Mucosa of stomach (tissue), 1 donor: ENCODE measurements around the gene CLGN.
A peak's percentile ranks its signal among the peaks of the same experiment; 100 is the strongest.
"Not testable (repeated sequence)": the region's sequence is repeated elsewhere in the genome, so short reads cannot be mapped to it uniquely, and the experiment has no call there.

Experiments used
- H3K27me3 ChIP-seq: one replicate; pipeline ENCODE4 v1.7.0; 2013; ENCODE audit warnings: mild to moderate bottlenecking, low read length; ENCODE audit not compliant: control insufficient read depth, insufficient read depth
- H3K36me3 ChIP-seq: one replicate; pipeline ENCODE4 v1.7.0; 2013; ENCODE audit warnings: low read length; ENCODE audit not compliant: control insufficient read depth, insufficient read depth
- H3K4me1 ChIP-seq: one replicate; pipeline ENCODE4 v1.7.0; 2013; ENCODE audit warnings: mild to moderate bottlenecking, low read length; ENCODE audit not compliant: control insufficient read depth, insufficient read depth
- H3K4me3 ChIP-seq: one replicate; pipeline ENCODE4 v1.7.0; 2013; ENCODE audit warnings: low read length
- H3K9ac ChIP-seq: one replicate; pipeline ENCODE4 v1.7.0; 2013; ENCODE audit warnings: mild to moderate bottlenecking, low read length, moderate library complexity
- H3K9me3 ChIP-seq: one replicate; pipeline ENCODE4 v1.7.0; 2013; ENCODE audit warnings: mild to moderate bottlenecking, low read length, moderate library complexity; ENCODE audit not compliant: control insufficient read depth
- donor health status: Pancreatic carcinoma.

CLGN gene, protein sequence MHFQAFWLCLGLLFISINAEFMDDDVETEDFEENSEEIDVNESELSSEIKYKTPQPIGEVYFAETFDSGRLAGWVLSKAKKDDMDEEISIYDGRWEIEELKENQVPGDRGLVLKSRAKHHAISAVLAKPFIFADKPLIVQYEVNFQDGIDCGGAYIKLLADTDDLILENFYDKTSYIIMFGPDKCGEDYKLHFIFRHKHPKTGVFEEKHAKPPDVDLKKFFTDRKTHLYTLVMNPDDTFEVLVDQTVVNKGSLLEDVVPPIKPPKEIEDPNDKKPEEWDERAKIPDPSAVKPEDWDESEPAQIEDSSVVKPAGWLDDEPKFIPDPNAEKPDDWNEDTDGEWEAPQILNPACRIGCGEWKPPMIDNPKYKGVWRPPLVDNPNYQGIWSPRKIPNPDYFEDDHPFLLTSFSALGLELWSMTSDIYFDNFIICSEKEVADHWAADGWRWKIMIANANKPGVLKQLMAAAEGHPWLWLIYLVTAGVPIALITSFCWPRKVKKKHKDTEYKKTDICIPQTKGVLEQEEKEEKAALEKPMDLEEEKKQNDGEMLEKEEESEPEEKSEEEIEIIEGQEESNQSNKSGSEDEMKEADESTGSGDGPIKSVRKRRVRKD

DNA sequence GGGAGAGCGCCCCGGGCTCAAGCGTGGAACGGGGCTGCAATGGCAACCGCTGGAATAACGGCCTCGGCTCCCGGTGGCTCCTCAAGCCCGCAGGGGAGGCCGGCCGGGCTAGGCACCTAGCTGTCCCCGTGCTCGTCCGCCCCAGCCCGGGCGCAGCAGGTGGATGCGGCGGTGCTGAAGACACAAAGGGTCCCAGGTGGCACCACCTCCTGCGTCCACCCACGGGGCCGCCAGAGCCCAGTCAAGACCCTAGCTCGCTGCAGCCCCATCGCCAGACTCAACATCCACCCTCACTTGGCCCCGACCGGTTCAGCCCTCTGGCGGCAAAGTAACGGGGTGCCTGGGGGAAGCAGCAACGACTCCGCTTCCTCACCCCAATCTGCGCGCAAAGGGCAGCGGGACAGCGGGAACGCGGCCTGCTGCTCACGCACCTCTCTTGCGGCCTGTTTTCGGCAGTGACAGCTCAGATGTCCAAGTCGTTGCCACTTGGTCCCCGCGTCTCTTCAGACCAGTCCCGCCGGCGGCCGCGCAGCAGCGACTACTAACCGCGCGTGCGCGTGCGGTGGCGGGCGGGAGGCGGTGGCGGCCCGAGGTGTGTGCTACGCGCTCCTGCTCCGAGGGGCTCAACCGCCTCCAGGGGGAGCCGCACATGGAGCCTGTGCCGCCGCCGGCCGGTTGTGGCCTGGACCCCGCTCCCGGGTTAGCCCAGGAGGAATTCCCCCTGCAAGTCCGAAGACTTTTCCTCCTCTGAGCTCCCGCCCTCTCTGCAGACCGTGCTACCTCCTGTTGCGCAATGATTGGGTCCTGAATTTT lies at the start of gene CLGN:
CLGN (minus strand) TSS at position 543 of the 813 bp plus-strand sequence. CDS start 14,570 bp downstream, outside the sequence.
- Histone ChIP-seq H3K4me3 (peak within 1 kb of the TSS; percentile 23), H3K9me3 (no peaks in the 10 kb centered on the region), H3K4me1 (no peaks in the 10 kb centered on the region), H3K27me3 (peaks cover 18% of the 10 kb centered on the region), H3K9ac (peak within 1 kb of the TSS; percentile 51), H3K36me3 (no peaks in the 10 kb centered on the region)

DNA sequence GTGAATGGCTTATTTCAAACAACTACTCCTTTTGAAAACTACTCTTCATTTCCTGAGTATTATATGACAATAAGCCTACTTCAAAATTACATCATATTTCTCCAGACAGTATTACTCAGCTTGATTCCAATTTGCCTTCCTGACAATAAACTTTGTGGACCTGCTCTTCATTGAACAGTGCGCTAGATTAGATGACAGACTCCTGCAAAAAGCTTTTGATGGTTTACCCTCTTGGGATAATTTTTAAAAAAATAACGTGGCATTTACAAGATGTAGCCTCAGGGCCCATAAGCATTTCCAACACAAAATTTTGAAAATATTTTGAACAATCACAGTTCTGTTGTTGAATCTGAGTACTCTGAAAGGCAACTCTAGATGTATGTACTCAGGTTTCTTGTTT lies 44.7 kb upstream of the CLGN start:
- Histone ChIP-seq H3K36me3 (no peaks in the 10 kb centered on the region), H3K9me3 (no peaks in the 10 kb centered on the region), H3K9ac (no peak overlapping the region), H3K4me1 (no peaks in the 10 kb centered on the region), H3K4me3 (no peak overlapping the region), H3K27me3 (no peaks in the 10 kb centered on the region)

GRCh38 chr4:140469791-140470733 lies 42.6 kb upstream of the CLGN start:
- Histone ChIP-seq H3K4me3 (no peak overlapping the region), H3K9ac (no peak overlapping the region), H3K9me3 (no peaks in the 10 kb centered on the region), H3K27me3 (no peaks in the 10 kb centered on the region), H3K36me3 (no peaks in the 10 kb centered on the region), H3K4me1 (no peaks in the 10 kb centered on the region)

GRCh38 chr4:140466146-140466545 lies 38.7 kb upstream of the CLGN start:
- Histone ChIP-seq H3K9me3 (no peaks in the 10 kb centered on the region), H3K27me3 (no peaks in the 10 kb centered on the region), H3K4me1 (no peaks in the 10 kb centered on the region), H3K4me3 (no peak overlapping the region), H3K36me3 (no peaks in the 10 kb centered on the region), H3K9ac (no peak overlapping the region)

GRCh38 chr4:140463614-140464013 lies 36.2 kb upstream of the CLGN start:
- Histone ChIP-seq H3K9ac (no peak overlapping the region), H3K9me3 (no peaks in the 10 kb centered on the region), H3K4me3 (no peak overlapping the region), H3K27me3 (no peaks in the 10 kb centered on the region), H3K4me1 (no peaks in the 10 kb centered on the region), H3K36me3 (no peaks in the 10 kb centered on the region)

GRCh38 chr4:140463182-140463581 lies 35.7 kb upstream of the CLGN start:
- Histone ChIP-seq H3K27me3 (no peaks in the 10 kb centered on the region), H3K9me3 (no peaks in the 10 kb centered on the region), H3K4me1 (no peaks in the 10 kb centered on the region), H3K9ac (no peak overlapping the region), H3K4me3 (no peak overlapping the region), H3K36me3 (no peaks in the 10 kb centered on the region)

- no peaks in the 10 kb centered on the region for H3K4me1 ChIP-seq
- no peaks in the 10 kb centered on the region for H3K9me3 ChIP-seq
- H3K36me3 ChIP-seq = no peaks in the 10 kb centered on the region
- peaks cover 2% of the 10 kb centered on the region for H3K27me3 ChIP-seq
- H3K4me3 ChIP-seq = no peak overlapping the region
- no peak overlapping the region for H3K9ac ChIP-seq
These were observed 22.9 kb upstream of the CLGN start for GRCh38 chr4:140450352-140450751.

DNA sequence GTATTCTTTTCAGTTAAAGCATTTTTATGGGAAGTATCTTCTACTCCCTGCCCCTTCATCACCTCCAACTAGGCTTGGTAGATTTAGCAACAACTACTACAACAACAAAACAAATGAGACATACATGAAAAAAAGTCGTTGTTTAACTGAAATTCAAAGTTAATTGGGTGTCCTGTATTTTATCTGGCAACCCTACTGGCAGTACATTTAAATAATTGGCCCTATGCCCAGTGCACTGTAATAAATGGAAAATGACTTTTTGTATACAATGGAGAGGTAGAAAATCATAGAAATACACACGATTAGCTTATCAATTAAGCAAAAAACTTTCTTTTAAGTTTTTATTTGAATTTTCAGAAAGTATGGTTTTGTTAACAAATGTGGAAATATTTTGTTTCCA lies 21.4 kb upstream of the CLGN start:
- Histone ChIP-seq H3K9ac (no peak overlapping the region), H3K4me1 (no peaks in the 10 kb centered on the region), H3K27me3 (peaks cover 2% of the 10 kb centered on the region), H3K36me3 (no peaks in the 10 kb centered on the region), H3K4me3 (no peak overlapping the region), H3K9me3 (no peaks in the 10 kb centered on the region)

- H3K9me3 ChIP-seq = no peaks in the 10 kb centered on the region
- H3K27me3 ChIP-seq = peaks cover 2% of the 10 kb centered on the region
- H3K36me3 ChIP-seq = no peaks in the 10 kb centered on the region
- H3K4me3 ChIP-seq = no peak overlapping the region
- H3K9ac ChIP-seq = no peak overlapping the region
- H3K4me1 ChIP-seq = no peaks in the 10 kb centered on the region
These were observed 20.7 kb upstream of the CLGN start for GRCh38 chr4:140448162-140448561.

DNA sequence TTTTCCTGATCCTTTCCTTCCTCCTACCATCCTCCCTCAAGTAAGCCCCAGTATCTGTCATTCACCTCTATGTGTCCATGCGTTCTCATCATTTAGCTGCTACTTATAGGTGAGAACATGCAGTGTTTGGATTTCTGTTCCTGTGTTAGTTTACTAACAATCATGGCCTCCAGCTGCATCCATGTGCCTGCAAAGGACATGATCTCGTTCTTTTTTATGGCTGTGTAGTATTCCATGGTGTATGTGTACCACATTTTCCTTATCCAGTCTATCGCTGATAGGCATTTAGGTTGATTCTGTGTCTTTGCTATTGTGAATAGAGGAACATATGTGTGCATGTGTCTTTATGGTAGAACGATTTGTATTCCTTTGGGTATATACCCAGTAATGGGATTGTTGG lies 16.9 kb upstream of the CLGN start:
- H3K27me3 ChIP-seq, H3K9me3 ChIP-seq, H3K9ac ChIP-seq, H3K4me3 ChIP-seq, H3K36me3 ChIP-seq, H3K4me1 ChIP-seq: not testable (repeated sequence)

- Histone ChIP-seq H3K4me1 (no peaks in the 10 kb centered on the region), H3K36me3 (no peaks in the 10 kb centered on the region), H3K9me3 (no peaks in the 10 kb centered on the region), H3K27me3 (no peaks in the 10 kb centered on the region), H3K9ac (no peak overlapping the region), H3K4me3 (no peak overlapping the region)
These were observed 12.2 kb upstream of the CLGN start for GRCh38 chr4:140439644-140440142.
